Transverse colon (tissue), 4 donors: Measurements from ENCODE around the gene OMP. TPM values are rescaled to one million over a fixed set of nuclear protein-coding genes. Genes with fewer than 3 reads are reported as not detected.

Source experiments
- DNase-seq: peaks from one replicate; pipeline ENCODE4 v3.0.0-alpha.2; 2019
- H3K27ac ChIP-seq, 4 donors: fragments of 200-600 bp; sonication (generic); 2 replicates each; pipeline ENCODE4 v1.5.1; 2016 to 2018; ENCODE audit warnings: inconsistent platforms in 4 of 4
- H3K27me3 ChIP-seq: fragments of 200-600 bp; sonication (generic); 2 replicates; pipeline ENCODE4 v1.5.1; 2017; ENCODE audit warnings: inconsistent platforms
- H3K36me3 ChIP-seq, 4 donors: fragments of 200-600 bp; sonication (generic); 2 replicates each; pipeline ENCODE4 v1.5.1; 2017 to 2019; ENCODE audit warnings: inconsistent platforms in 4 of 4
- H3K4me1 ChIP-seq, 4 donors: fragments of 200-600 bp; sonication (generic); 2 replicates each; pipeline ENCODE4 v1.5.1; 2017 to 2020; ENCODE audit warnings: inconsistent platforms in 4 of 4
- H3K4me3 ChIP-seq, 4 donors: fragments of 200-600 bp; sonication (generic); 1 replicate in 1 of 4; 2 replicates in 3 of 4; pipeline versions ENCODE4 v1.5.1 to v1.6.1; 2017 to 2019; ENCODE audit warnings: inconsistent platforms in 4 of 4
- H3K9me3 ChIP-seq, 2 donors: fragments of 200-600 bp; sonication (generic); 2 replicates each; pipeline ENCODE4 v1.5.1; 2017 to 2019; ENCODE audit warnings: inconsistent platforms in 2 of 2
- CTCF ChIP-seq, 5 experiments: fragments of 200-600 bp in 3 of 5; fragments of 450-650 bp in 2 of 5; sonication (generic) in 3 of 5; IDR thresholded peaks; 1 replicate in 2 of 5; 2 replicates in 3 of 5; pipeline ENCODE4 v1.5.1; 2016 to 2017; ENCODE audit warnings: antibody characterized with exemption in 5 of 5, inconsistent platforms in 3 of 5, mild to moderate bottlenecking in 2 of 5, moderate library complexity in 1 of 5
- EP300 ChIP-seq: sonication (generic); formaldehyde crosslinking; IDR thresholded peaks from one replicate; pipeline ENCODE4 v1.6.1; 2017; ENCODE audit warnings: antibody characterized with exemption, low read depth
- POLR2A ChIP-seq: fragments of 450-650 bp; IDR thresholded peaks from one replicate; pipeline ENCODE4 v1.6.1; 2016; ENCODE audit warnings: antibody characterized with exemption, mild to moderate bottlenecking, moderate library complexity
- POLR2AphosphoS5 ChIP-seq, 3 donors: sonication (generic); formaldehyde crosslinking; IDR thresholded peaks; one replicate each; pipeline ENCODE4 v1.6.1; 2016; ENCODE audit warnings: antibody characterized with exemption in 3 of 3
- WGBS, 2 donors: methylation state at CpG; one replicate each; pipeline ENCODE4 v1.1.5; 2018; ENCODE audit warnings: low coverage in 1 of 2; 5-methylcytosine and 5-hydroxymethylcytosine counted together
- in situ Hi-C, 4 donors: fragments of 200-750 bp; cut with MboI; loops; one replicate each; pipeline versions ENCODE4 v1.15.0 to v1.15.1; 2017; ENCODE audit warnings: low sequenced_read_pairs in 3 of 4, low pct_ligation_motif_present in 1 of 4, low pct_unique_long_range_greater_than_20kb in 1 of 4
- intact Hi-C: fragments of 100-400 bp; cut with DNase I; formaldehyde crosslinking; loops from one replicate; pipeline ENCODE4 v1.15.1; 2023; ENCODE audit warnings: low total_unique reads
- total RNA-seq, 4 donors: library from RNA; depleted of rRNA; stranded (reverse); fragments of >200 nt; gene quantifications; one replicate each; pipeline ENCODE4 v1.1.0, GENCODE V29; 2016

The OMP gene
- total RNA-seq, 4 donors from 2014 or later = 16.0 to 126 (median 49.4) TPM

- TF ChIP-seq POLR2AphosphoS5 (IDR thresholded peaks at IDR 0.05) = no peak
- intact Hi-C loops = loop anchor here (10.0 kb wide), 1 partner anchor 64 kb away; no protein-coding TSS in a partner anchor
- Histone ChIP-seq H3K4me1 (peaks cover 0 to under 1% (median 0%) of the 10 kb centered on the region in 4 donors), H3K27me3 (no peaks in the 10 kb centered on the region), H3K4me3 (no peak overlapping the region), H3K27ac (no peak overlapping the region), H3K36me3 (peaks cover 0 to 28% (median 5%) of the 10 kb centered on the region in 4 donors), H3K9me3 (no peaks in the 10 kb centered on the region)
- in situ Hi-C loops = loop anchor here in 1 of 4 donors (5.0 kb wide), 1 partner anchor 66 kb away; no protein-coding TSS in a partner anchor
- DNase-seq = no peak
- WGBS, 2 donors = 84% methylated on average over 10 of the region's 10 CpGs; no CpG with 5 or more reads in 1 of the 2 donors
Observed at GRCh38 chr11:77121096-77121640, 18.5 kb downstream of the OMP start.

- Histone ChIP-seq H3K4me3 (no peak overlapping the region), H3K36me3 (peaks cover 0 to 28% (median 5%) of the 10 kb centered on the region in 4 donors), H3K27ac (no peak overlapping the region), H3K9me3 (no peaks in the 10 kb centered on the region), H3K4me1 (peaks cover 3 to 9% (median 4%) of the 10 kb centered on the region in 4 donors), H3K27me3 (no peaks in the 10 kb centered on the region)
- TF ChIP-seq POLR2A (no peak), POLR2AphosphoS5 (IDR thresholded peaks at IDR 0.05) (no peak), EP300 (no peak), CTCF (IDR thresholded peaks at IDR 0.05) (no peak)
- WGBS, 2 donors = 65 to 93% methylated on average over 2 to 8 of the region's 8 CpGs
- in situ Hi-C loops = loop anchor here in 1 of 4 donors (5.0 kb wide), 1 partner anchor 65 kb away; no protein-coding TSS in a partner anchor
- DNase-seq = no peak
- intact Hi-C loops = loop anchor here (10.0 kb wide), 1 partner anchor 63 kb away; no protein-coding TSS in a partner anchor
Observed at GRCh38 chr11:77121876-77122575, 19.4 kb downstream of the OMP start.

GRCh38 chr11:77122576-77123212 is 20.1 kb downstream of the OMP start:
- WGBS, 2 donors = 88% methylated on average over 7 of the region's 7 CpGs; no CpG with 5 or more reads in 1 of the 2 donors
- peaks cover 0 to 28% (median 5%) of the 10 kb centered on the region in 4 donors for H3K36me3 ChIP-seq
- no peak for TF ChIP-seq CTCF (IDR thresholded peaks at IDR 0.05)
- no peak for TF ChIP-seq POLR2AphosphoS5 (IDR thresholded peaks at IDR 0.05)
- no peak for TF ChIP-seq EP300
- no peak for TF ChIP-seq POLR2A

GRCh38 chr11:77123591-77123990 is 21.0 kb downstream of the OMP start:
- WGBS, 2 donors = 87% methylated on average over 8 of the region's 8 CpGs; no CpG with 5 or more reads in 1 of the 2 donors
- H3K36me3 ChIP-seq = peaks cover 0 to 27% (median 5%) of the 10 kb centered on the region in 4 donors
- H3K4me3 ChIP-seq = no peak overlapping the region
- no peak for DNase-seq
- intact Hi-C loops (loop anchor here (10.0 kb wide), 1 partner anchor 61 kb away; no protein-coding TSS in a partner anchor), in situ Hi-C loops (loop anchor here in 1 of 4 donors (5.0 kb wide), 1 partner anchor 64 kb away; no protein-coding TSS in a partner anchor)
- H3K27ac ChIP-seq = no peak overlapping the region
- TF ChIP-seq EP300 (no peak), CTCF (IDR thresholded peaks at IDR 0.05) (no peak)
- H3K9me3 ChIP-seq = no peaks in the 10 kb centered on the region
- peaks cover 9 to 22% (median 15%) of the 10 kb centered on the region in 4 donors for H3K4me1 ChIP-seq
- H3K27me3 ChIP-seq = no peaks in the 10 kb centered on the region

More at GRCh38 chr11:77122576-77123212, 20.1 kb downstream of the OMP start:
- DNase-seq = no peak
- Histone ChIP-seq H3K27me3 (no peaks in the 10 kb centered on the region), H3K27ac (no peak overlapping the region), H3K4me3 (no peak overlapping the region), H3K9me3 (no peaks in the 10 kb centered on the region), H3K4me1 (peaks cover 8 to 16% (median 10%) of the 10 kb centered on the region in 4 donors)
- intact Hi-C loops (loop anchor here (10.0 kb wide), 1 partner anchor 62 kb away; no protein-coding TSS in a partner anchor), in situ Hi-C loops (loop anchor here in 1 of 4 donors (5.0 kb wide), 1 partner anchor 65 kb away; no protein-coding TSS in a partner anchor)
